KMS-11 (cell line): Measurements from ENCODE around the gene NAT9.

ENCODE experiments used
- H2AFZ ChIP-seq: fragments of 200-600 bp; sonication (generic); 2 replicates; pipeline ENCODE4 v1.6.1; 2016; ENCODE audit warnings: antibody characterized with exemption, mixed run types, low read depth
- H3K27ac ChIP-seq: fragments of 200-600 bp; sonication (generic); 2 replicates; pipeline ENCODE4 v1.6.1; 2016; ENCODE audit warnings: mild to moderate bottlenecking, mixed run types
- H3K27me3 ChIP-seq: fragments of 200-600 bp; sonication (generic); 2 replicates; pipeline ENCODE4 v1.6.1; 2017; ENCODE audit warnings: mild to moderate bottlenecking, low read depth, mixed run types, moderate library complexity; ENCODE audit not compliant: insufficient read depth
- H3K36me3 ChIP-seq: fragments of 200-600 bp; sonication (generic); 2 replicates; pipeline ENCODE4 v1.6.1; 2017; ENCODE audit warnings: mild to moderate bottlenecking, mixed run types; ENCODE audit not compliant: insufficient read depth
- H3K4me1 ChIP-seq: fragments of 200-600 bp; sonication (generic); 2 replicates; pipeline ENCODE4 v1.6.1; 2016; ENCODE audit warnings: mild to moderate bottlenecking, low read depth, mixed run types; ENCODE audit not compliant: poor library complexity, severe bottlenecking
- H3K4me2 ChIP-seq: fragments of 200-600 bp; sonication (generic); 2 replicates; pipeline ENCODE4 v1.7.0; 2016; ENCODE audit warnings: mild to moderate bottlenecking, mixed run types
- H3K4me3 ChIP-seq: fragments of 200-600 bp; sonication (generic); IDR thresholded peaks from 2 replicates; pipeline ENCODE4 v1.6.1; 2017; ENCODE audit warnings: low read depth, low read length, mixed read lengths; ENCODE audit not compliant: insufficient read depth
- H3K79me2 ChIP-seq: fragments of 200-600 bp; sonication (generic); 2 replicates; pipeline ENCODE4 v1.6.1; 2016; ENCODE audit warnings: low read depth, mixed run types; ENCODE audit not compliant: insufficient read depth
- H3K9ac ChIP-seq: fragments of 200-600 bp; sonication (generic); 2 replicates; pipeline ENCODE4 v1.6.1; 2016; ENCODE audit warnings: mild to moderate bottlenecking, mixed run types
- H4K20me1 ChIP-seq: fragments of 200-600 bp; sonication (generic); 2 replicates; pipeline ENCODE4 v1.6.1; 2016; ENCODE audit warnings: mild to moderate bottlenecking, mixed run types; ENCODE audit not compliant: insufficient read depth
- TF ChIP-seq, protein P1 (sequence below): fragments of 200-600 bp; sonication (generic); conservative IDR thresholded peaks from 2 replicates; pipeline ENCODE4 v1.6.1; 2017; ENCODE audit warnings: low read depth, mild to moderate bottlenecking, antibody characterized with exemption, low read length, moderate library complexity, mixed read lengths

The NAT9 gene

DNA sequence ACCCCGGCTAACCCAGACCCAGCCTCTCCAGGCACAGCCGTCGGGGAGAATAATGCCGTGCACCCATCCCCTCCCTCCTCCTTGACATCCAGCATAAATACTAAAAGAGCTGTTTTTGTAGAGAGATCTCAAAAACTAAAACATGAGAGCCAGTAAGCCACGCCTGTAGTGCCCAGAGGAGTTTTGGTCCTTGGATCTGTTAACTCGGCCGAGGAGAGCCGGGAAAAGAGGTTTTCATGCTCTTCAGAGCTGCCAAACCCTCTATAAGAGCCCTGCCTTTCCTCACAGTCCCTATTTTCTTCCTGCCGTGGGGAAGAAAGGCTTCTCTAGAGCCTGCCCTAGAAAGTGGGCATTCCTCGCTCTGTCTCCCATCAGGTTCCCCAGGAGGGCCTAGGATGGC, 30.2 kb upstream of the NAT9 start:
- no peaks in the 10 kb centered on the region for H3K79me2 ChIP-seq
- no peaks in the 10 kb centered on the region for H3K4me1 ChIP-seq
- H3K9ac ChIP-seq = no peak overlapping the region
- H2AFZ ChIP-seq = no peak overlapping the region
- no peaks in the 10 kb centered on the region for H3K36me3 ChIP-seq
- H3K27me3 ChIP-seq = no peaks in the 10 kb centered on the region
- no peaks in the 10 kb centered on the region for H4K20me1 ChIP-seq
- no peak overlapping the region for H3K4me2 ChIP-seq
- no peak overlapping the region for H3K4me3 ChIP-seq
- H3K27ac ChIP-seq = no peak overlapping the region
- TF ChIP-seq, protein P1, sequence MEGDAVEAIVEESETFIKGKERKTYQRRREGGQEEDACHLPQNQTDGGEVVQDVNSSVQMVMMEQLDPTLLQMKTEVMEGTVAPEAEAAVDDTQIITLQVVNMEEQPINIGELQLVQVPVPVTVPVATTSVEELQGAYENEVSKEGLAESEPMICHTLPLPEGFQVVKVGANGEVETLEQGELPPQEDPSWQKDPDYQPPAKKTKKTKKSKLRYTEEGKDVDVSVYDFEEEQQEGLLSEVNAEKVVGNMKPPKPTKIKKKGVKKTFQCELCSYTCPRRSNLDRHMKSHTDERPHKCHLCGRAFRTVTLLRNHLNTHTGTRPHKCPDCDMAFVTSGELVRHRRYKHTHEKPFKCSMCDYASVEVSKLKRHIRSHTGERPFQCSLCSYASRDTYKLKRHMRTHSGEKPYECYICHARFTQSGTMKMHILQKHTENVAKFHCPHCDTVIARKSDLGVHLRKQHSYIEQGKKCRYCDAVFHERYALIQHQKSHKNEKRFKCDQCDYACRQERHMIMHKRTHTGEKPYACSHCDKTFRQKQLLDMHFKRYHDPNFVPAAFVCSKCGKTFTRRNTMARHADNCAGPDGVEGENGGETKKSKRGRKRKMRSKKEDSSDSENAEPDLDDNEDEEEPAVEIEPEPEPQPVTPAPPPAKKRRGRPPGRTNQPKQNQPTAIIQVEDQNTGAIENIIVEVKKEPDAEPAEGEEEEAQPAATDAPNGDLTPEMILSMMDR = no peak

DNA sequence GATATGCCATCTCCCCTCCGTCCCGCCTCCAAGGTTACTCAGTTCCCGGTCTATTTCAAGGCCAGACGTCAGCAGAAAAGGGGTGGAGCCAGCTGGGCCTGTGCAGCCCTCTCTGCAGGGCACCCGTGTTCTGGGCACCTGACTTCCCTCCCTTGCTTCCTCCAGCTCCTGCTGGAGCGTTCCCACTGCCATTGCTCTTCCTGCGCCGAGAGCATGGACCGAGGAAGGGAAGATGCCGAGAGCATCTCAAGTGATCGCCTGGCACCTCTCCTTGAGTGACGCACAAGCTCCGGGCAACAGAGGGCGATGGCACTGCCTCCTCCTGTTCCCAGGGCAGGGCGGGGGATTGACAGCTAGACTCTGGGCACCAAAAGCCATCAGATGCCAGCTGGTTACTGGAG, 29.4 kb upstream of the NAT9 start:
- Histone ChIP-seq H3K9ac (no peak overlapping the region), H2AFZ (no peak overlapping the region), H3K4me3 (no peak overlapping the region), H4K20me1 (no peaks in the 10 kb centered on the region), H3K4me2 (no peak overlapping the region), H3K27ac (no peak overlapping the region), H3K79me2 (no peaks in the 10 kb centered on the region), H3K36me3 (no peaks in the 10 kb centered on the region), H3K4me1 (no peaks in the 10 kb centered on the region), H3K27me3 (no peaks in the 10 kb centered on the region)
- TF ChIP-seq, protein P1 = no peak

DNA sequence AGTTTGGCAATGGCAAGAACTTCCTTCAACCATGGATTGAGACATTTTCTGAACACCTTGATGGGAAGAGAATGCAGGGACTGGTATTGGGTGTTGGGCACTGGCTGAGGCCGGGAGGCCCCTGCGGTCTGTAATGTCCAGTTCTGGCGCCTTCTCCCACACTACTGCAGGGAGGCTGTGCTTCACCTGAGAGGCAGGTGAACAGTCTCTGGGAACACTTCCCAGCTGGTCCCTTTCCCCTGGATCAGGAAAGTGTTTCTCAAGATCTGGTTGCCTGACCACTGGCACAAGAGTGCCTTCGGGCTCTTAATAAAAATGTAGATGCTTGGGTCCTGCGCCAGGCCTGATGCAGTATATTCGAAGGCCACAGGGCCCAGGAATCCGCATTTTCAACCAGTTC, 28.5 kb upstream of the NAT9 start:
- H4K20me1 ChIP-seq = no peaks in the 10 kb centered on the region
- no peaks in the 10 kb centered on the region for H3K4me1 ChIP-seq
- H3K79me2 ChIP-seq = no peaks in the 10 kb centered on the region
- H3K9ac ChIP-seq = no peak overlapping the region
- H3K4me3 ChIP-seq = no peak overlapping the region
- H3K27me3 ChIP-seq = no peaks in the 10 kb centered on the region
- H3K36me3 ChIP-seq = no peaks in the 10 kb centered on the region
- TF ChIP-seq, protein P1 = no peak
- no peak overlapping the region for H3K27ac ChIP-seq
- H3K4me2 ChIP-seq = no peak overlapping the region
- H2AFZ ChIP-seq = no peak overlapping the region

DNA sequence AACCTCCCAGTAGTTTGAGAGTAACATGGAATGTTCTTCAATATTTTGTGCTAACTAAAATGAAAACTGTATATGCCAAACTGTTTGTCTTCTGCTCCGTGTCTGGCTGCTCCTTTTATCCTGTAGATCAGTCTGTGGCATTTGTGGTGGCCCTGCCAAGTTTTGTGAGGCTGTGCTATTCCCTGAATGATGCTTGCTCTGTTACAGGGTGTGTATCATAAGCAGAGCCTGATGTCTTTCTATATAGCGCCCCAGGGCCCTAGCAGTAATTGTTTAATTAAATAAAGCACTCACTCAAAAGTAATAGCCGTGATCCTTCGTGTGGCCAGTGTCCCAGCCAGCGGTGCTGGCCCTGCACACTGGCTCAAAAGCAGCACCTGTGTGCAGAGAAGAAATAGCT, 27.8 kb upstream of the NAT9 start:
- Histone ChIP-seq H3K9ac (no peak overlapping the region), H3K36me3 (no peaks in the 10 kb centered on the region), H3K4me3 (no peak overlapping the region), H3K27me3 (no peaks in the 10 kb centered on the region), H3K79me2 (no peaks in the 10 kb centered on the region), H3K4me1 (no peaks in the 10 kb centered on the region), H4K20me1 (no peaks in the 10 kb centered on the region), H3K27ac (no peak overlapping the region), H3K4me2 (no peak overlapping the region), H2AFZ (no peak overlapping the region)
- TF ChIP-seq, protein P1 = no peak
